Activated T-cell treated with anti-CD3 and anti-CD28 coated beads for 48 hours (primary cell): ENCODE measurements around the gene VKORC1L1.
"Not testable (repeated sequence)": the region's sequence is repeated elsewhere in the genome, so short reads cannot be mapped to it uniquely, and the experiment has no call there.

Experiments used
- DNase-seq: peaks from one replicate; pipeline ENCODE4 v3.0.0-alpha.2; 2020; ENCODE audit warnings: low read depth

Gene VKORC1L1

GRCh38 chr7:65872776-65873581 is at the start of gene VKORC1L1:
TSS of gene VKORC1L1 (plus strand) at chr7:65873074. CDS start at chr7:65873372, 298 bp downstream.
- DNase-seq = peak; percentile 96

- DNase-seq = no peak
Observed at GRCh38 chr7:65827366-65827765, 45.5 kb upstream of the VKORC1L1 start.

- DNase-seq = no peak
Observed at GRCh38 chr7:65832281-65832680, 40.6 kb upstream of the VKORC1L1 start.

GRCh38 chr7:65836684-65837083 is 36.2 kb upstream of the VKORC1L1 start:
- DNase-seq = not testable (repeated sequence)

- not testable (repeated sequence) for DNase-seq
Observed at GRCh38 chr7:65837541-65837956, 35.3 kb upstream of the VKORC1L1 start.

- DNase-seq = no peak
Observed at GRCh38 chr7:65839846-65840245, 33.0 kb upstream of the VKORC1L1 start.

GRCh38 chr7:65840446-65840845 is 32.4 kb upstream of the VKORC1L1 start:
- DNase-seq = no peak

GRCh38 chr7:65843616-65844015 is 29.3 kb upstream of the VKORC1L1 start:
- DNase-seq = not testable (repeated sequence)

GRCh38 chr7:65846008-65846570 is 26.8 kb upstream of the VKORC1L1 start:
- DNase-seq = no peak

GRCh38 chr7:65853426-65853825 is 19.4 kb upstream of the VKORC1L1 start:
- DNase-seq = not testable (repeated sequence)

GRCh38 chr7:65853892-65854291 is 19.0 kb upstream of the VKORC1L1 start:
- DNase-seq = not testable (repeated sequence)

GRCh38 chr7:65857321-65857894 is 15.5 kb upstream of the VKORC1L1 start:
- not testable (repeated sequence) for DNase-seq

- not testable (repeated sequence) for DNase-seq
Observed at GRCh38 chr7:65858660-65859059, 14.2 kb upstream of the VKORC1L1 start.

- DNase-seq = not testable (repeated sequence)
Observed at GRCh38 chr7:65866244-65866643, 6.6 kb upstream of the VKORC1L1 start.

- not testable (repeated sequence) for DNase-seq
Observed at GRCh38 chr7:65867681-65868080, 5.2 kb upstream of the VKORC1L1 start.

- DNase-seq = not testable (repeated sequence)
Observed at GRCh38 chr7:65869312-65869711, 3.6 kb upstream of the VKORC1L1 start.

GRCh38 chr7:65871451-65871850 is 1.4 kb upstream of the VKORC1L1 start:
- not testable (repeated sequence) for DNase-seq

GRCh38 chr7:65873582-65874193 is 814 bp downstream of the VKORC1L1 start:
- DNase-seq = peak; percentile 18

- DNase-seq = not testable (repeated sequence)
Observed at GRCh38 chr7:65875715-65876114, 2.8 kb downstream of the VKORC1L1 start.

- not testable (repeated sequence) for DNase-seq
Observed at GRCh38 chr7:65879292-65880153, 6.6 kb downstream of the VKORC1L1 start.

GRCh38 chr7:65880242-65880641 is 7.4 kb downstream of the VKORC1L1 start:
- DNase-seq = not testable (repeated sequence)

GRCh38 chr7:65884983-65885382 is 12.1 kb downstream of the VKORC1L1 start:
- not testable (repeated sequence) for DNase-seq
